Colonic mucosa (tissue), 4 donors: Measurements from ENCODE around the gene KCNJ1. TPM values are rescaled to one million over a fixed set of nuclear protein-coding genes. Genes with fewer than 3 reads are reported as not detected.

Experiments used
- DNase-seq: peaks from one replicate; pipeline ENCODE4 v3.0.0-alpha.2; 2020
- H3K27ac ChIP-seq: fragments of 200-600 bp; one replicate; pipeline ENCODE4 v1.8.0; 2021
- H3K27me3 ChIP-seq: fragments of 200-600 bp; one replicate; pipeline ENCODE4 v1.8.0; 2021
- H3K36me3 ChIP-seq: fragments of 200-600 bp; one replicate; pipeline ENCODE4 v1.8.0; 2021
- H3K4me1 ChIP-seq: fragments of 200-600 bp; one replicate; pipeline ENCODE4 v1.8.0; 2021; ENCODE audit warnings: mild to moderate bottlenecking
- H3K4me3 ChIP-seq: fragments of 200-600 bp; one replicate; pipeline ENCODE4 v1.8.0; 2021
- H3K9ac ChIP-seq, 2 donors: one replicate each; pipeline ENCODE4 v1.7.0; 2013; ENCODE audit warnings: control low read depth in 2 of 2, low read depth in 2 of 2, low read length in 2 of 2
- H3K9me3 ChIP-seq: fragments of 200-600 bp; one replicate; pipeline ENCODE4 v1.8.0; 2021
- intact Hi-C: fragments of 100-400 bp; cut with DNase I; formaldehyde crosslinking; loops from one replicate; pipeline ENCODE4 v1.14.1; 2022
- total RNA-seq, 2 donors: library from RNA; stranded (reverse); fragmentation: NEBNext Ultra II Directional in 1 of 2; extraction: Animal tissue kit (Norgen Biotek cat#: 25700) in 1 of 2; gene quantifications; one replicate each; pipeline ENCODE4 v1.2.1, GENCODE V29; 2021
- TF ChIP-seq, protein P1 (sequence below): fragments of 200-600 bp; IDR thresholded peaks from one replicate; pipeline ENCODE4 v1.8.0; 2022; ENCODE audit warnings: antibody characterized with exemption, mild to moderate bottlenecking
- donor health status: healthy.
- donor health status: DM: no; HTN: no; CAD: no.
- donor health status: DM: no; HTN: no; CAD: no.

Gene KCNJ1
- total RNA-seq, 2 donors from 2014 or later, result not detected

DNA sequence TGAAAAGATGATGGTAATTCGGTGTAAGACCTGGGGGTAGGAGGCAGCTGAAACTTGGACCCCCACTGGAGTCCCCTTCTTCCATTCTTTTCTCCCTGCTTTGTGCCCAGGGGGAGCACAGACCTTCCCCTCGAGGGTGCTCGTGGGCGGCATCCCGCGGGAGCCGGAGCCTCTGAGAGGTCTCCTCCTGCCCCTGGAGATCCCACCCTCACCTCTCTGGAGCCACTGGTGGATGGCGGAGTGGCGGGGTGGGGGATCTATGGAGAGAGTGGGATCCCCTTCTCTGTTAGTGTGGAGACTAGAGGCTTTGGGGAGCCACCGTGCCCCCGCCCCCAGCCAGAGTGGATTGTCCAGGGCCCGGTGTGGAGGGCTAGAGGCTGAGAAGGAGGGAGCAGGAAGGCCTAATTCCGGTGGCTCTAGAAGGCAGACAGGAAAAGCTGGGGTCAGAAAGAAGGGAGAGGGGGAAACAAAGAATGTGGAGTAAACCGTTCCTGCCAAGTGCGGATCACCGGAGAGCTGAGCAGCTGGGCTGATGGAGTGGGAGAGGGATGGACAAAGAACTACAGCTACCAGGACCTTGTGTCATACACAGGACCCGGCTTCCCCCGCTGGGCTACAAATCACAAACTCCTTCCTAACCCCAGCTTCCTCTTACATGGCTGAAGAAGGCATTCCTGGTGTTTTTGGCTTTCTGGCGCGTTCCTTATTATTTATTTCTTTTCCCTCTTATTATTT lies 41.9 kb downstream of the KCNJ1 start:
- no peaks in the 10 kb centered on the region for H3K36me3 ChIP-seq
- no peak overlapping the region for H3K9ac ChIP-seq
- no peak overlapping the region for H3K4me3 ChIP-seq
- no peak overlapping the region for H3K27ac ChIP-seq
- H3K4me1 ChIP-seq, result no peaks in the 10 kb centered on the region
- H3K27me3 ChIP-seq, result no peaks in the 10 kb centered on the region
- DNase-seq, result no peak
- intact Hi-C loops, result no loop called here
- TF ChIP-seq, protein P1, sequence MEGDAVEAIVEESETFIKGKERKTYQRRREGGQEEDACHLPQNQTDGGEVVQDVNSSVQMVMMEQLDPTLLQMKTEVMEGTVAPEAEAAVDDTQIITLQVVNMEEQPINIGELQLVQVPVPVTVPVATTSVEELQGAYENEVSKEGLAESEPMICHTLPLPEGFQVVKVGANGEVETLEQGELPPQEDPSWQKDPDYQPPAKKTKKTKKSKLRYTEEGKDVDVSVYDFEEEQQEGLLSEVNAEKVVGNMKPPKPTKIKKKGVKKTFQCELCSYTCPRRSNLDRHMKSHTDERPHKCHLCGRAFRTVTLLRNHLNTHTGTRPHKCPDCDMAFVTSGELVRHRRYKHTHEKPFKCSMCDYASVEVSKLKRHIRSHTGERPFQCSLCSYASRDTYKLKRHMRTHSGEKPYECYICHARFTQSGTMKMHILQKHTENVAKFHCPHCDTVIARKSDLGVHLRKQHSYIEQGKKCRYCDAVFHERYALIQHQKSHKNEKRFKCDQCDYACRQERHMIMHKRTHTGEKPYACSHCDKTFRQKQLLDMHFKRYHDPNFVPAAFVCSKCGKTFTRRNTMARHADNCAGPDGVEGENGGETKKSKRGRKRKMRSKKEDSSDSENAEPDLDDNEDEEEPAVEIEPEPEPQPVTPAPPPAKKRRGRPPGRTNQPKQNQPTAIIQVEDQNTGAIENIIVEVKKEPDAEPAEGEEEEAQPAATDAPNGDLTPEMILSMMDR, result no peak
- H3K9me3 ChIP-seq, result no peaks in the 10 kb centered on the region

DNA sequence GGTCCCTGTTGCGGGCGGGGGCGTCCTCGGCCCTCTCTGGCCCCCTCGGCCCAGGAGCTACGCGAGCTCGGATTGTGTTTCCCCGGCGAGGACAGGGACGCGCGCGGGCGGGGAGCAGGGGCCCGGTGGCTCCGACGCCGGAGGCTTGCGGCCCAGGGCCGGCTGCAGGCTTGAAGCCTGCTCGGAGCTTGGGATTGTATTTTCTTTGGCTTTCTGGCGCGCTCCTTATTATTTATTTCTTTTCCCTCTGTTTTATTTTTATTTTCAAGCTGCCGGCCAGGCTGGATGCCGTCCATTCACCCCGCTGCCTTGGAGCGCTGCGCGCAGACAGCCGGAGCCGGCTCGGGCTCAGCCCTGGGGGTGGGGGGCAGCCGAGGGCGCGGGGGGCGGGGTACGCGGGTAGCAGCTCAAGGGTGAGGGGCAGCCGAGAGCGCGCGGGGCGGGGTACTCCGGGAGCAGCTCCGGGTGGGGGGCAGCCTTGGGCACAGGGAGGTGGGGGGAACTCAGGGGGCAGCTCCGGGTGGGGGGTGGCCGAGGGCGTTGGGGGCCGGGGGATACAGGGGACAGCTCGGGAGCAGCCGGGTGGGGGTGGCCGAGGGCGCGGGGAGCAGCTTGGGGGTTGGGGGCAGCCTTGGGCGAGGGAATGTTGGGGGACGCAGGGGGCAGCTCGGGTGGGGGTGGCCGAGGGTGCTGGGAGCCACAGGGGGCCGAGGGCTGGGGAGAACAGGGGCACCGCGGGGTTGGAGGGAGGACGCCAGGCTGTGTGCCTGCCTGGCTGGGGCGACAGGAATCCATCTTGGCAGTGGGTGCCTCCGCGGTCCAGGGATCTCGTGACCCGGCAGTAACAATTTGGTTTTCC lies 42.7 kb downstream of the KCNJ1 start:
- DNase-seq, result no peak

DNA sequence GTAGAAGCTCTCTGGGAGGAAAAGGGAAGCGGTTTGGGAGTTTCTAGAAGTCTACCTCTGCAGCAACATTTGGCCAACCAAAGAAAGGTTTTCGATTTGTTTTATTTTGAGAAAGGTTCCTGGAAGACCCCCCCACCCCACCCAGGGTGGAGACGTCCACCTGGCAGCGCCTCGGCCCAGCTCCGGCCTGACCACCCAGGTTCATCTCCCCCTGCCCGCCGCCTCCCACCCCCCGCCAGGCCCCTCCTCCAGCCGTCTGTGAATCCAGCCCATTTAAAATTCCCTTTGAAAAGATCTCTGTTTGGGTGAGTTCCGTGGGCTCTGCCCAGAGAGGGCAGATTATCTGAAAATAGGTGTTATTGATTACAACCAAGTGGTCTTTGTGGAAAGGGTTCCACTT lies 43.3 kb downstream of the KCNJ1 start:
- no peak for DNase-seq
- Histone ChIP-seq H3K9me3 (no peaks in the 10 kb centered on the region), H3K27me3 (no peaks in the 10 kb centered on the region), H3K27ac (no peak overlapping the region), H3K36me3 (no peaks in the 10 kb centered on the region), H3K9ac (no peak overlapping the region), H3K4me3 (no peak overlapping the region), H3K4me1 (no peaks in the 10 kb centered on the region)
- intact Hi-C loops, result no loop called here
- TF ChIP-seq, protein P1, result no peak

More for the DNA sequence above, 42.7 kb downstream of the KCNJ1 start:
- Histone ChIP-seq H3K4me1 (no peaks in the 10 kb centered on the region), H3K4me3 (no peak overlapping the region), H3K9me3 (no peaks in the 10 kb centered on the region), H3K9ac (no peak overlapping the region), H3K36me3 (no peaks in the 10 kb centered on the region), H3K27me3 (no peaks in the 10 kb centered on the region), H3K27ac (no peak overlapping the region)
- intact Hi-C loops, result no loop called here
- TF ChIP-seq, protein P1, result no peak

DNA sequence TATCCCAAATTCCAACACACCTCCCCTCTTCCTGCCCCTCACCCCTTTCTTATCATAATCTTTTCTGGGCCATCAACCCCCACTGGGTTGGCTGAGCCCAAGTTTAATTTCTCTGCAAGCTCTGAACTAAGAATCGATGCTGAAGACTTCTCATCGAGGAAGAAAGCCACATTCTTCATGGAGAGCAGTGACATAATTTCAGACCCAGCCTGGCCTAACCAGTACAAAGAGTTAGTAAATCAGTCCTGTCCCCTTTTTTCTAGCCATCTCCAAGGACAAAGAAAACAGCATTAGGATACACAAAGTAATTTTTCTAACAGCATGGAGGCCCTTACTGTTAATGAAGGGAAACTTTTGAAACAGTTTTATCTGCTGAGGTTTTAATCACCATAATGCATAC lies 45.0 kb downstream of the KCNJ1 start:
- Histone ChIP-seq H3K4me3 (no peak overlapping the region), H3K9me3 (no peaks in the 10 kb centered on the region), H3K27ac (no peak overlapping the region), H3K4me1 (no peaks in the 10 kb centered on the region), H3K36me3 (no peaks in the 10 kb centered on the region), H3K27me3 (no peaks in the 10 kb centered on the region), H3K9ac (no peak overlapping the region)
- TF ChIP-seq, protein P1, result no peak
- intact Hi-C loops, result no loop called here
- no peak for DNase-seq

DNA sequence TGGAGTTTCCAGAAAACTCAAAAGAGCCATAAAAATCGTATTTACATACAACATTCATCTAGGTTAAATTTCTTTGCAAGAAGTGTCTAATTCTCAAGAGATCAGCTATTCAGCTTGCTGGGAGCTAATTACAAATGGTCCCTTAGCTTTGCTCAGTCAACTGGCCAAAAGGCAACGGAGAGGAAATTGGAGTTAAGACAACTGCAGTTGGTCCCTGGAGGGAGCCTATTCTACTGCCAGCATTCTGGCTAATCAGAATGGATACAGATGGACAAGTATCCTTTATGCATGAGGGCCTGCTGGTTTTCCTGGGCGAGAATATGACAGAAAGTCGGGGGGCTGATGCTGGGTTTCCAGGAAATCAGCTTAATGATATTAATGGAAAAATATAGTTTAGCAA lies 45.5 kb downstream of the KCNJ1 start:
- Histone ChIP-seq H3K27ac (no peak overlapping the region), H3K27me3 (no peaks in the 10 kb centered on the region), H3K36me3 (no peaks in the 10 kb centered on the region), H3K9me3 (no peaks in the 10 kb centered on the region), H3K4me3 (no peak overlapping the region), H3K4me1 (no peaks in the 10 kb centered on the region), H3K9ac (no peak overlapping the region)
- DNase-seq, result no peak
- TF ChIP-seq, protein P1, result no peak
- intact Hi-C loops, result no loop called here
